ENCODE data around the gene SCAF4.

Gene SCAF4

GRCh38 chr21:31696424-31696823, 35.5 kb downstream of the SCAF4 start:
- no peak overlapping the region for H3K4me3 ChIP-seq (ENCODE audit: low read length)
- H3K27me3 ChIP-seq (ENCODE audit: insufficient read depth, low read length) = no peaks in the 10 kb centered on the region
- H3K36me3 ChIP-seq (ENCODE audit: insufficient read depth, low read length) = peaks cover 93% of the 10 kb centered on the region
- no peaks in the 10 kb centered on the region for H3K9me3 ChIP-seq (ENCODE audit: low read length)
- H2AFZ ChIP-seq (ENCODE audit: low read depth, low read length) = no peak overlapping the region
- no peaks in the 10 kb centered on the region for H3K4me1 ChIP-seq (ENCODE audit: insufficient read depth, low read length)

DNA sequence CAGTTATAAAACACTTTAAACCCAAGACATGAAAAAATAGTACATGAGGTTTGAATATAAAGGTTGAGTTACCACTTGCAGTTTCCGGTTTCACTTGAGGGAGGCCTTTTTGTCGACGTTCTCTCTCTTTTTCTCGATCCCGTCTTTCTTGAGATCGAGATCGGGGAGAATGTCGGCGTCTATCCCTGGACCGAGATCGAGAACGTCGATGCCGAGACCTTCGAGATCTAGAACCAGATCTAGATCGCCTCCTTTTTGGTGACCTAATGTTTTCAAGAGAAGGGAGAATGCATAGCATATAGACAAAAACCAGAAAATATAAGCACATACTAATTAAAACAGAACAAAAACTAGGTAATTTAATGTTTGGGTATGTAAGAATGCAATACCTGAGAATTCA, 38.7 kb downstream of the SCAF4 start:
- H2AFZ ChIP-seq (ENCODE audit: low read depth, low read length) = no peak overlapping the region
- H3K36me3 ChIP-seq (ENCODE audit: insufficient read depth, low read length) = peaks cover 92% of the 10 kb centered on the region
- H3K9me3 ChIP-seq (ENCODE audit: low read length) = no peaks in the 10 kb centered on the region
- no peak overlapping the region for H3K4me3 ChIP-seq (ENCODE audit: low read length)
- no peaks in the 10 kb centered on the region for H3K27me3 ChIP-seq (ENCODE audit: insufficient read depth, low read length)
- H3K4me1 ChIP-seq (ENCODE audit: insufficient read depth, low read length) = no peaks in the 10 kb centered on the region

GRCh38 chr21:31688603-31689368, 43.1 kb downstream of the SCAF4 start:
- no peak overlapping the region for H2AFZ ChIP-seq (ENCODE audit: low read depth, low read length)
- H3K4me3 ChIP-seq (ENCODE audit: low read length) = no peak overlapping the region
- H3K4me1 ChIP-seq (ENCODE audit: insufficient read depth, low read length) = no peaks in the 10 kb centered on the region
- no peaks in the 10 kb centered on the region for H3K27me3 ChIP-seq (ENCODE audit: insufficient read depth, low read length)
- H3K9me3 ChIP-seq (ENCODE audit: low read length) = no peaks in the 10 kb centered on the region
- H3K36me3 ChIP-seq (ENCODE audit: insufficient read depth, low read length) = peaks cover 91% of the 10 kb centered on the region

DNA sequence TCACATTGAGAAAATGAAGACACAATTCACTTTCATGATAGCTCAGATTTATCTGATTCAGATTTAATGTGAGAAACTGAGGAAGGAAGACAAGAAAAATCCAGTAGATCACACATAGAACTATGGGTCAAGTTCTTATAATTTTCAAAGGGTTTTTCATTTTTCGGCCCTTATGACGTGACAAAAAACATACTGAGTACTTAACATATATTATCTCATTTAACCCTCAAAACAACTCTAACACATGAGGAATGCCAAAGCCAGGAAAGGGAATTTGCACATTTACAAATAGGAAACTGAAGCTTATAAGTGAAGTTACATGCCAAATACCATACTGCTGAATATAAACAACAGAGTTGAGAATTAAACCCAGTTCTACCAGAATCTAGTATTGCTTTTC, 44.8 kb downstream of the SCAF4 start:
- H2AFZ ChIP-seq (ENCODE audit: low read depth, low read length) = no peak overlapping the region
- H3K9me3 ChIP-seq (ENCODE audit: low read length) = no peaks in the 10 kb centered on the region
- no peaks in the 10 kb centered on the region for H3K27me3 ChIP-seq (ENCODE audit: insufficient read depth, low read length)
- no peaks in the 10 kb centered on the region for H3K4me1 ChIP-seq (ENCODE audit: insufficient read depth, low read length)
- no peak overlapping the region for H3K4me3 ChIP-seq (ENCODE audit: low read length)
- peaks cover 90% of the 10 kb centered on the region for H3K36me3 ChIP-seq (ENCODE audit: insufficient read depth, low read length)

DNA sequence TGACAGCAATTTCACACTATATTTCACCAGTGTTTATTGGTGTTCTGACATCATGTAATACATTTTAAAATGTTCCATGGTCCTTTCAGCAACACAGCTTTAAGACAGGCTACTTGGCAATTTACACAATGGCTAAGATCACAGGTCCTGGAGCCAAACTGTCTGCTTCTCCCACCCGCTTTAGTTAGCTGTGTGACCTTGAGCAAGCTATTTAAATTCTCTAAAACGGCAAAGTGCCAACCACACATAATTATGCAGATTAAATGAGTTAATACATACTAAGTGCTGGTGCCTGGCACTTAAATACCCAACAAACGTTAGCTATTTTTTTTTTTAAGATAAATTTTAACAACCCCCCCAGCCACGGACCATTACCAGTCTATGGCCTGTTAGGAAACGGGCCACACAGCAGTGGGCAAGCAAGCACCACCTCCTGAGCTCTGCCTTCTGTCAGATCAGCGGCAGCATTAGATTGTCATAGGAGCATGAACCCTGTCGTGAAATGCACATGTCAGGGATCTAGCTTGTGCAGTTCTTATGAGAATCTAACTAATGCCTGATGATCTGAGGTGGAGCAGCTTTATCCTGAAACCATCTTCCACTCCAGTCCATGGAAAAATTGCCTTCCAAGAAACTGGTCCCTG, 45.5 kb downstream of the SCAF4 start:
- H3K4me1 ChIP-seq (ENCODE audit: insufficient read depth, low read length) = no peaks in the 10 kb centered on the region
- no peaks in the 10 kb centered on the region for H3K9me3 ChIP-seq (ENCODE audit: low read length)
- H2AFZ ChIP-seq (ENCODE audit: low read depth, low read length) = no peak overlapping the region
- H3K27me3 ChIP-seq (ENCODE audit: insufficient read depth, low read length) = no peaks in the 10 kb centered on the region
- no peak overlapping the region for H3K4me3 ChIP-seq (ENCODE audit: low read length)
- peaks cover 89% of the 10 kb centered on the region for H3K36me3 ChIP-seq (ENCODE audit: insufficient read depth, low read length)

DNA sequence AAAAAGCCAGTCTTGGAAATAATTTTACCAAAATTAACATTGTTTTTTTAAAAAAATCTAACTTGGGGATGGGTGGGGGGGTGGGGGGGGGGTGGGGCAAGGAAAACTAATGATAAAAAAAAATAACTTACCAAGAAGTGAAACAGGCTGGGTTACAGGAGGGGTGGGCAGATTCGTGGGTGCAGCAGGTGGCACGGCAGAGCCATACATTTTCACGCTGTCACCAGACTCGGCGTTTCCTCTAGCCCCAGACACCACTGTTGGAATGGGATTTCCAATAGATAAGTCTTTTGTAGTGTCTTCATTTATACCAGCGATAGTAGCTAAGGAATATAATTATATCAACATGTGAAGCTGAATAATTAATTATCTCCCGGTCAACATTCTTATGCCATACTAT, 47.0 kb downstream of the SCAF4 start:
- H2AFZ ChIP-seq (ENCODE audit: low read depth, low read length) = no peak overlapping the region
- H3K4me3 ChIP-seq (ENCODE audit: low read length) = no peak overlapping the region
- H3K27me3 ChIP-seq (ENCODE audit: insufficient read depth, low read length) = no peaks in the 10 kb centered on the region
- H3K4me1 ChIP-seq (ENCODE audit: insufficient read depth, low read length) = no peaks in the 10 kb centered on the region
- no peaks in the 10 kb centered on the region for H3K9me3 ChIP-seq (ENCODE audit: low read length)
- peaks cover 85% of the 10 kb centered on the region for H3K36me3 ChIP-seq (ENCODE audit: insufficient read depth, low read length)

DNA sequence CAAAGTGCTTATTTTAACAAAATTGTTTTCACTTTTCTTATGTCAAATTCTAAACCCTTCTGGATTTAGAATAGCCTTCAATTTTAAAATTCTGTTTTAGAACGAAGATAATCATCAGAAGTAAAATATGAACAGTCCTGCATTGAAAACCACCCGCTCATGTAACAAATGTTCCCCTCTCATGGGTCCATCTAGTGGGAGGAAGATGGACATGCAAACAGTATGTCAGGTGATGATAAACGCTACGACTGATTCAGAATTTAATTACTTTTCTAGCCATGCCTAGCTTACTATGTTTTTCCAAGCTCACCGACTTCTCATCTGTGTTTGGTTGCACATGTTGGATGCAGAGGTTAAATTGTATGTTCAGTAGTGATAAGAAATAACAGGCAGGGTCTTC, 48.9 kb downstream of the SCAF4 start:
- Histone ChIP-seq H3K4me3 (ENCODE audit: low read length) (no peak overlapping the region), H3K27me3 (ENCODE audit: insufficient read depth, low read length) (no peaks in the 10 kb centered on the region), H2AFZ (ENCODE audit: low read depth, low read length) (no peak overlapping the region), H3K9me3 (ENCODE audit: low read length) (no peaks in the 10 kb centered on the region), H3K36me3 (ENCODE audit: insufficient read depth, low read length) (peaks cover 88% of the 10 kb centered on the region), H3K4me1 (ENCODE audit: insufficient read depth, low read length) (no peaks in the 10 kb centered on the region)

GRCh38 chr21:31682620-31683019, 49.3 kb downstream of the SCAF4 start:
- Histone ChIP-seq H3K9me3 (ENCODE audit: low read length) (no peaks in the 10 kb centered on the region), H3K4me3 (ENCODE audit: low read length) (no peak overlapping the region), H3K36me3 (ENCODE audit: insufficient read depth, low read length) (peaks cover 88% of the 10 kb centered on the region), H3K4me1 (ENCODE audit: insufficient read depth, low read length) (no peaks in the 10 kb centered on the region), H3K27me3 (ENCODE audit: insufficient read depth, low read length) (no peaks in the 10 kb centered on the region), H2AFZ (ENCODE audit: low read depth, low read length) (no peak overlapping the region)

DNA sequence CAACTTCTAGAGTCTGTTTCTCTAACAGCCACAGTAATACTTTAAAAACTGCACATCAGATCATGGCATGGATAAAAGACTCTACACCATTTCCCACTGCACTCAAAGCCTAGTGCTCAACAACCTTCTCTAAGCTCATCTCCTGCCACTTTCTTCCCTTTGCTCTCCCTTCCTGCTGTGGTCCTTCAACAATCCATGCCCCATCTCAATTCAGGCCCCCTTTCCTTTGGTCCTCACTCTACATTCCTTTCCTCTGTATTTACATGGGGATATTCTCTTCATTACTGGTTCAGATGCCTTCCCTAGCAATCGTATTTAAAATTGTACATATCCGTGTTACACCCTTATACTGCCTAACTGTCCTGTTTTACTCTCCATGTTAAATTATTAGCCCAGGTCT, 53.4 kb downstream of the SCAF4 start:
- Histone ChIP-seq H3K27me3 (ENCODE audit: insufficient read depth, low read length) (no peaks in the 10 kb centered on the region), H3K9me3 (ENCODE audit: low read length) (no peaks in the 10 kb centered on the region), H3K36me3 (ENCODE audit: insufficient read depth, low read length) (peaks cover 54% of the 10 kb centered on the region), H2AFZ (ENCODE audit: low read depth, low read length) (no peak overlapping the region), H3K4me1 (ENCODE audit: insufficient read depth, low read length) (no peaks in the 10 kb centered on the region), H3K4me3 (ENCODE audit: low read length) (no peak overlapping the region)

DNA sequence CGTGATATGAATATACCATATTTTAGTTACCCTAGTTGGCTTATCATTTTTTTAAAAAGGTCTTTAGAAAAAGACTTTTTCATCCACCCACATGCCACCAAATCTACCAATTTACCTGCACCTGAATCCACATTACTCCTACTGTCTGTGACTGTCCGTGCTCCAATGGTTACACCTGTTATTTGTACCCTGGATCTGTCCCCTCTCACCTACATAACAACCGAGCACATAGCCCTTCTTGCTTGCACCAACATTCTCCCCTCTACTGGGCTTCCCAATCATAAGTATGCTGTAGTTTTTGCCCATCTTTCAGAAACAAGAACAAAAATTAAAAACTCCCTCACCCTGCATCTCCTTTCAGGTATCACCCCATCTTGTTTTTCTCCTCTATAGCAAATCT, 54.9 kb downstream of the SCAF4 start:
- Histone ChIP-seq H3K9me3 (ENCODE audit: low read length) (no peaks in the 10 kb centered on the region), H2AFZ (ENCODE audit: low read depth, low read length) (no peak overlapping the region), H3K4me1 (ENCODE audit: insufficient read depth, low read length) (no peaks in the 10 kb centered on the region), H3K4me3 (ENCODE audit: low read length) (no peak overlapping the region), H3K27me3 (ENCODE audit: insufficient read depth, low read length) (no peaks in the 10 kb centered on the region), H3K36me3 (ENCODE audit: insufficient read depth, low read length) (peaks cover 53% of the 10 kb centered on the region)

DNA sequence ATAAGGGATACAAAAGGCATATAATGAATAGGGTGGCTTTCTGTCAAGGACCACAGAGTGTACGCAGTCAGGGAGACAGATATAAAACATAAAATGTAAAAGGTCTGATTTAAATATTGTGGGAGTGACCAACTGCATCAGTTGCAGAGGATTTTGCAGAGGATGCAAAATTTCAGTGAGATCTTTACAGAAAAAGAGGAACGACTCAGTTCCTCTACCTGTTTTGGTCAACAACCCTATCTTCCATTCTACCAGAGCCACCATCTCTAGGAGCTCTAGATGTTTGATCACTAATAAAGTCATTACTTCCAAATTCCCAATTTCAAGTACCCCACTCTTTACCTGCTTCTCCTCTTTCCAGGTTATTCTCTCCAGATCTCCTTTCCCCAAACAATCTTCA, 56.0 kb downstream of the SCAF4 start:
- Histone ChIP-seq H3K27me3 (ENCODE audit: insufficient read depth, low read length) (no peaks in the 10 kb centered on the region), H3K9me3 (ENCODE audit: low read length) (no peaks in the 10 kb centered on the region), H3K4me3 (ENCODE audit: low read length) (no peak overlapping the region), H3K36me3 (ENCODE audit: insufficient read depth, low read length) (peaks cover 55% of the 10 kb centered on the region), H2AFZ (ENCODE audit: low read depth, low read length) (no peak overlapping the region), H3K4me1 (ENCODE audit: insufficient read depth, low read length) (no peaks in the 10 kb centered on the region)

- Histone ChIP-seq H2AFZ (ENCODE audit: low read depth, low read length) (no peak overlapping the region), H3K4me1 (ENCODE audit: insufficient read depth, low read length) (no peaks in the 10 kb centered on the region), H3K4me3 (ENCODE audit: low read length) (no peak overlapping the region), H3K36me3 (ENCODE audit: insufficient read depth, low read length) (peaks cover 55% of the 10 kb centered on the region), H3K9me3 (ENCODE audit: low read length) (no peaks in the 10 kb centered on the region), H3K27me3 (ENCODE audit: insufficient read depth, low read length) (no peaks in the 10 kb centered on the region)
Measured at GRCh38 chr21:31675318-31675717, 56.6 kb downstream of the SCAF4 start.

DNA sequence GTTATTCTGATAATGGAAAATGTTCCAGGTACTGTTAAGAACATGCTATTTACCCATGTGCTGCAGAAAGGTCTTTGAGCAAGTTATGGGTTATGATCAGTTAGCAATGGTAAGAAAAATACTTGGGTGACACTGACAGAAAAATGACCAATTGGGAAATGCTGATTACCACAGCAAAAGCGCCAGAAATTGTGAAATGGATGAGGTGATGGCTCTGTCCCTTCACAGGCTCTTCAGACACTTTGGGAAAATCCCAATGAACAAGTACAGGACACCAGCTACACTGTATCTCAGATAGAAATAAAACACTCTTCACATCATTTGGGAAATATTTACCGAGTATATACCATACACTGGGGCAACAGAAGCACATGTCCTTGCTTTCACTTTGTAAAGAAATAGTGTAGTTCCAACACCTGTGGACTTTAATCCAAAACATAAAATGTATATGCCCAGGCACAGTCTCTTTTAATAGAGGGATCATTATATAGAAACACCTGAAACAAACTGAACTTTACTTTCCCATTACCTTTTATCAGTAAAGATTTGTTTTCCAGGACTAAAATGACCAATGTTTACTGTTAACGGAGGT, 58.5 kb downstream of the SCAF4 start:
- no peaks in the 10 kb centered on the region for H3K27me3 ChIP-seq (ENCODE audit: insufficient read depth, low read length)
- no peaks in the 10 kb centered on the region for H3K4me1 ChIP-seq (ENCODE audit: insufficient read depth, low read length)
- peaks cover 54% of the 10 kb centered on the region for H3K36me3 ChIP-seq (ENCODE audit: insufficient read depth, low read length)
- no peak overlapping the region for H2AFZ ChIP-seq (ENCODE audit: low read depth, low read length)
- no peaks in the 10 kb centered on the region for H3K9me3 ChIP-seq (ENCODE audit: low read length)
- H3K4me3 ChIP-seq (ENCODE audit: low read length) = no peak overlapping the region
